ENCODE measurements around the gene OPCML.

- TF ChIP-seq CTCF (IDR thresholded peaks at IDR 0.05; ENCODE audit: insufficient read depth, low read length, poor library complexity, severe bottlenecking): no peak
- no peak for TF ChIP-seq EZH2phosphoT487 (conservative IDR thresholded peaks at IDR 0.05; ENCODE audit: low read length)
Measured at GRCh38 chr11:132430429-132431062, 1101.8 kb downstream of the OPCML start.
